ENCODE measurements around the gene ARPC5.
"Not testable (repeated sequence)": the region's sequence is repeated elsewhere in the genome, so short reads cannot be mapped to it uniquely, and the experiment has no call there.

Gene ARPC5

DNA sequence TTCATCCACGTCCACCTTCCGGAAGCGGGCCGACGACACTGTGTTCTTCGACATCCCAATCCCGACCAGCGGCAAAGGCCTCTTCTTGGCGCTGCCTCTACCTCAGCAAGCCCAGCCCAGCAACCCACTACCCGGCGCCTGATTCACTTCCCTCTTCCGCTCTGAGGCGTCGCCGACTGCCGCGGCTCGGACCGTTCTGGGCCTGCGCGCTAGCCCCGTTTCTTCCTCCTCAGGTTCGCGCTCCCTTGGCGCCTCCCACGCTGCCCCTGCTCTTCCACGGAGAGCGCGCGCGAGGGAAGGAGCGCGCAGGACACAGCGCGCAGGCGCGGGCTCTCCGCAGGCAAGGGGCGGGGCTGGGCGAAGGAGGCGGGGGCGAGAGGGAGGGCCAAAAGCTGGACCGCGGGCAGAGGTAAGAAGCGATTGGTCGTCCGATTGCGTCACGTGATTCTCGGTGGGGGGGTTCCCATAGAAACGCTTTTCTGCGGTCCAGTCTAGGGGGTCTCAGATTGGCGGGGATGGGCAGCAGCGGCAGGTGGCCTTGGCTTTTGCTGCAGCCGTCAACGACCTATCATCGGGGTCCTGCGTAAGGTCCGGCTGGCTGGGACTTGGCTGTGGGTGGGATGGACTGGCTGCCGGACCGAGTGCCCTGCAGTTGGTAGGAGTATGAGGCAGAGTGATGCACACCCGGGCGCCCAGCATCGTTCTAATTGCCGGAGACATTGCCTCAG lies at the start of gene ARPC5:
Gene ARPC5, minus strand, starts transcription at position 178 of the 728 bp plus-strand sequence. Its CDS starts 124 bp downstream, at position 54.
- peak; percentile 93 to 96 for DNase-seq

DNA sequence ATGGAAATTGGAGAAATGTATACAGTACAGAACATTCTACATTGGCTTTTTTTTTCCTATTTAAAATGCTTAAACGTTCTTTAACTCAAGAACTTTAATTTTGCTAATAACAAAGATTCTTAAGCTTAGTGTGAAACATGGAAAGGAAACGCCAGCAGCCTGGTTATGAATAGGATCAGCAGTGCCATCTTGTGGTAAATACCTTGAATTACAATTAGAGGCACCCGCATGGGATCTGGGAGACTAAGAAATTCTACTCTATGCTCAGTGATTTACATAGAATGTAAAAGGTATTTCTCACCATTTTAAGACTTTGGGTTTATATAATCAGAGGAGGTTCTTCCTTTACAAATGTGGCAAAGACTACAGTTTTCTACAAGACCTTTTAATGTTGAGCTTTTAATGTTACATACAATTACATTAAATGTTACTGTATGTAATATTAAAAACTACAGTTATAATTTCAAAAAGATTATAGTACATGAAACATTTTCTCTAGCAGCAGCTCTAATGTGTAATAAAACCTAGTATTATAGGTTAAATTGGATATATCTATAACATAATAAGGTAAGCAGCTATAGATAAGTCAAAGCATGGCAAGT lies 49.6 kb upstream of the ARPC5 start:
- peak in 1 of 2 experiments; percentile 23 for DNase-seq

DNA sequence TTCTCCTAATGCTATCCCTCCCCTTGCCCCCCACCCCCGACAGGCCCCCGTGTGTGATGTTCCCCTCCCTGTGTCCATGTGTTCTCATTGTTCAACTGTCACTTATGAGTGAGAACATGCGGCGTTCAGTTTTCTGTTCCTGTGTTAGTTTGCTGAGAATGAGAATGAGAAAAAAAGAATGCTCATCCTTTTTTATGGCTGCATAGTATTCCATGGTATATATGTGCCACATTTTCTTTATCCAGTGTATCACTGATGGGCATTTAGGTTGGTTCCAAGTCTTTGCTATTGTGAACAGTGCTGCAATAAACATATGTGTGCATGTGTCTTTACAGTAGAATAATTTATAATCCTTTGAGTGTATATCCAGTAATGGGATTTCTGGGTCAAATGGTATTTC lies 43.8 kb upstream of the ARPC5 start:
- not testable (repeated sequence) for DNase-seq

DNA sequence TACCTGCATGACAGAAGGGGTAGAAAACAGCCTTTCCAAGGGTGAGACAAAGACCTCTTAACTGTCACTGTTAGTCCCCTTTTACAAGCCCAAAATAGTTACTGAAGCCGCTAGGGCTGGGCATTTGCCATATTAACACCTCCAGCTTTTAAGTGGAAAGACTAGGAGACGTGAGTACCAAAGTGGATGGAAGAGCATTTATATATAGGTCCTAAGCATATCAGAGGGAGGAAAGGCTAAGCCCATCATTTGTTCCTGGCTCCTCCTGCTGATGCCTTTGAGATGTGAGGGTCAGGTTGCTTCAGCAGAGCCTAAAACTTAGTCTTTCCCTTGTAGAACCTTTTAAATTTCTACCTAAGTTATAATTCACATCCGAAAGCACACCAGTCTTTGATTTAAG lies 43.2 kb upstream of the ARPC5 start:
- DNase-seq: no peak

DNA sequence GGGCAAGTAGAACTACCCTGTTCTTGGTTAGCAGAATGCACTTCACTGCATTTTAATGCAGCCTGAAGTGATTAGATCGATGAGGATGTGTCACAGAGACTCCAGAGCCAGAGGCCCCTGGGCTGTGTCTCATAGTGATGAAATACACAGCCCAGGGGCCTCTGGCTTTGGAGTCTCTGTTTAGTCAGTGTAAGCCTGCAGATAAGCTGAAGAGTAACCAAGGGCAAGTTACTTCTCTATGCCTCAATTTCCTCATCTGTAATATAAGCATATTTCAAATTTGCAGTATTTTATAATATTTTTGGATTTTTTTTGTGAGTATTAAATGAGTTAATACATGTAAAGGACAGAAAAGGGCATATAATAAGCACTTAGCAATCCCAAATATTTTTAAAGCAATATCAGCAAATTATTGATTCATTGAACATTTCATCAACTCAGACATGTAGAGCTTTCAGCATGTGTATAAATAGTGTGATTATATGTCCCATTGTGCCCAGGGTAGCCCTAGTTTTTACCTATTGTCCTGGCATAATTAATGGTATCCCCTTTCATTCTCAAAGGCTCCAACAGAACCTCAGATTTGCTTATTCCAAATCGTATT lies 41.1 kb upstream of the ARPC5 start:
- no peak for DNase-seq

DNA sequence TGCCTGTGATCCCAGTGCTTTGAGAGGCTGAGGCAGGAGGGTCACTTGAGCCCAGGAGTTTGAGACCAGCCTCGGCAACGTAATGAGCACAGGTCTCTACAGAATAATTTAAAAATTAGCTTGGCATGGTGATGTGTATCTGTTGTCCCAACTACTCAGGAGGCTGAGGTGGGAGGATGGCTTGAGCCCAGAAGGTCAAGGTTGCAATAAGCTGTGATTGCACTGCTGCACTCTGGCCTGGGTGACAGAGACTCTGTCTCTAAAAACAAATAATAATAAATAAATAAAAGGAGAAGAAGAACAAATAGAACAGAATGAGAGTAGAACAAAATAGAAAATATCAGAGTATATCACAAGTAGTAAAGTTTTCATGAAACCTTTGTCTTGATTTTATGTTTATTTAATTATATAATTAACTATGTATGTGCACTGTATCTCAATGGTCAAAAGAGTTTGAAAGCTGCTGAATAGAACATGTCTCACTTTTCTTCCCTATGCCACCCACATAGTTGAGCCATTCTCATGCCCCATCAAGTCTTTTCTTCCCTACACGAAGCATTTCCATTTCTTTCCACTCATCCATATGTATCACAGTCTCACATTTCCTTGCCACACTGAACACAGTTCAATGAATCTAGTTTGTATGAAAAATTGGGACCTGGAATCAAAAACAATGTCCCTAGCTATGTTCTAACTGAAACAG lies 40.5 kb upstream of the ARPC5 start:
- DNase-seq: no peak

DNA sequence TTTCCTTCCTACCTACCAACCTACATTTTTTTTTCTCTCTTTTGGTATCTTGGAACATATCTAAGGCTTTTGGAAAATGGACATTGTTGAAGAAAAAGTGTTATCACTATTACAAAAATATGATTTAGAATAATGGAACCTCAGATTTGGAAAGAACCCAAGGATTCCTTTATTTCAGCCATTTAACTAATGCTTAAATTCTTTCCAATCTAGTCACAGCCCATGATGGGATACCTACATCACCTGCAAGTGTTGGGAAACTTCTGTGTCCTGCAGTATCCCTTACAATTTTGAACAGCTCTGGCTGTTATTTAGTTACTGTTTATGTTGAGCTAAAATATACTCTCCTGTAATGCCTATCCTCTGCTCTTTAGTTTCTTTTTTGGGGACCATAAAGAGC lies 39.8 kb upstream of the ARPC5 start:
- no peak for DNase-seq

DNA sequence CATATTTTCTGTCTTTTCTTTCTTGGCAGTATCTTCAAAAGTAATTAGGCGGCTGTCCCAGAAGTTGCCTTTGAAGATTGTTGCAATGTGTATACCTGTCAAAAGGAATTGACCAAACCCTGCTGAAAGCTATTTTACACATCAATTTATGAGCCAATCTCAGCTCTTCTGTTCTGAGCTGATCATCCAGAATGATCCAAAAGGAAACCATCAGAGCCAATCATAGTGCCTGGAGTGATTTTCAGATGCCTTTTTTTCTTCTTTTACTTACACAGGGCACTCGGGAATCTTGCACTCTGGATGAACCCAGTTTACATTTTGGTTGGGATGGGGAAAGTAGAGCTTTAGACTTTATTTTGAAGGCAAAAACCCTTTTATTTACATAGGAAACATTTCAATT lies 39.3 kb upstream of the ARPC5 start:
- no peak for DNase-seq

DNA sequence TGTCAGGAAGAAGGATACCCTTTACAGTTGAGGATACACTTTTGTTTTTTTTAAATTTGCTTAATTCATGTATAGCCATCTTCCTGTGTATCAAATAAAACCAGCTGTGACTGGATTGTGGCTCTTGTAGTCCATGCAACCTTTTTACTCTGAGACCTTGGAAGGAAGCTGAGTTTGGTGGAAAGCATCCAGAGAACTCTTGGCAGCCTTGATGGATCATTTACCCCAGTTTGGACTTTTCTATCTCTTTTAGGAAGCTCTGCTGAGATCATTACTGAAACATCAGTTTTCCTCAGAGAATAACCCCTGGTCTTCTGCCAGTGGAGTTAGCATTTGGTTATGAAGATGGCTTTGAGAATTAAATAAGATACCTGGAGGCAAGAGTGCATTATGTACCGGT lies 38.8 kb upstream of the ARPC5 start:
- DNase-seq: no peak

DNA sequence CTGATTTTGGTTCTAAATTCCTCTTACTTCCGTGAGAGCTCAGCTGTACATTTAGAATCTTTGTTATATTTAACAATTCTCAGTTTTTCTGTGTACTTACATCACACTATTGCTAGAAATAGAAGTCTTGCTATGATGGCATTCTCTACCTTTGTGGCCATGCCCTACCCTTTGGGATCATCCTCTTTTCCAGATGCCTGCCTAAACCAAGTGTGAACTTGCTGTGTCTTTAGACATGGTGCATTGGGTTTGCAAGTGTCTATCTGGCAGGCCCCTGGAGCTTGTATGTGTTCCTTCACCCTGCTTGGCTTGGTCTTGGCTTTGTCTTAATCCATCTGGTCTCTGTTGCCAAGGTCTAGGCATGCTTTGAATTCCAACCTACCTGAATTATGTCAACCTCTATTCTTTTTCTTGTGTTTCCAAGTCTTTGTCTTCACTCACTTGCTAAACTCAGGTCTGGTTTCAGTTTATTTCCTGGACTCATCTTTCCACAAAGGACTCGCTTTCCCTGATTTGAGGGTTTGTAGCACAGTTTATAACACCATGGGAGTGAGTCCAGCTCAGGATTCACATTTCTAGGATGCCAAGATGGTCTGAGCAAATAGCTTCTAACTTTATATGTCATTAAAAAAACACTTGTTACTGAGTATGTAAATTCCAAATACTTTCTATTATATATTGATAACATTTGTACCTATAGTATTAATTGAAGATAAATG lies 38.2 kb upstream of the ARPC5 start:
- DNase-seq: no peak

DNA sequence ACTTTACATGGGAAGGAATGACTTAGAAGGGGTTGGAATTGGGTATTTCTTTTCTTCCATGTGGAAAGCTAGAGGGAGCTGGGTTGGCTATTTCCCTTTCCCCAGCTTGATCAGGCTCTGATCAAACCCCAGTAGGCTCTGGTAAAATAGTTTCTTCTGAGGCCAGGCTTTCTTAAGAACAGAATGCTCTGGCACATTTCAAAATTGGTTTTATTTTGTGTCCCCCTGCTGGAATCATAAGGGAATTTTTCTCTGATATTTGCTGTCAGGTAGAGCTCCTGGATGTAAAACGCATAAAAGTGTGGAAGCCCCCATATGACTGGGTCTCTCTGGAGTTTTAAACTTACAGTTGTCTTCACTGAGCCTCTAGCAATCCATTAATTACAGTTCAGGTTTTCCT lies 34.6 kb upstream of the ARPC5 start:
- no peak for DNase-seq

DNA sequence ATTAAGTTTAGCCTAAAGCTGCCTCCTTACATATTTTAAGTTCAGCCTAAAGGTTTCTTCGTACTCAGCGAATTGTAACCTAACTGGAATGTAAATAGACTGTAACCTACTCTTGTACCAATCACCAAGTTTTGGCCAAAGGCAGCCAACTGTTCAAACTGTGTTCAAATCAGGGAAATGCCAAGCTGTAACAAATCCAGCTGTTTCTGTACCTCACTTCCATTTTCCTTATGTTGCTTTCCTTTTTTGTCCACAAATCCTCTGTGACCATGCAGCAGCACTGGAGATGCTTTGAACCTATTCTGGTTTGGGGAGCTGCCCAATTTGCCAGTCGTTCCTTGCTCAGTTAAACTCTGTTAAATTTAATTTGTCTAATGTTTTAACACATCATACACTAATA lies 20.8 kb upstream of the ARPC5 start:
- no peak for DNase-seq

DNA sequence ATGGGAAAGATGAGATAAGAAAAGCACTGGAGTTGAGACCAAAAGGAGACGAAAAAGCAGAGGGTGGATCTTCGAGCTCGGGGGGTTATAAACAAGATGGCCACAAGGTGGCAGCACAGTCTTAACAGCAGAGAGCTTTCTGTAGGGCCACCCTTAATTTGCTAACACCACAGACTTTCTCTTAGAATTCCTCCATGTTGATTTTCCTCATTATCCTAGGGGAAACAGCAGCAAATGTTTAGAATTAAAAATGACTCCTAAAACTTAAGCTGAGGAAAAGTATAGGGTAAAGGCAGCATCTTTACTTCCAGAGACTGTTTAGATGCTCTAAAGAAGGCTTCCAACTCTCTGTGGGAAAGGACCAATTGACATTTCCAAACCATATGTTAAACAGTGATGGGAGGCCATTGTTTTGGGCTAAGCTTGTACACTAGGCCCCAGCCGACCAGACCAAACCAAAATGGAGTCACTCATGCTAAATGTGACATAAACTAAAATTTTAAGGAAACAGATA lies 20.0 kb upstream of the ARPC5 start:
- DNase-seq: peak; percentile 33 to 59

DNA sequence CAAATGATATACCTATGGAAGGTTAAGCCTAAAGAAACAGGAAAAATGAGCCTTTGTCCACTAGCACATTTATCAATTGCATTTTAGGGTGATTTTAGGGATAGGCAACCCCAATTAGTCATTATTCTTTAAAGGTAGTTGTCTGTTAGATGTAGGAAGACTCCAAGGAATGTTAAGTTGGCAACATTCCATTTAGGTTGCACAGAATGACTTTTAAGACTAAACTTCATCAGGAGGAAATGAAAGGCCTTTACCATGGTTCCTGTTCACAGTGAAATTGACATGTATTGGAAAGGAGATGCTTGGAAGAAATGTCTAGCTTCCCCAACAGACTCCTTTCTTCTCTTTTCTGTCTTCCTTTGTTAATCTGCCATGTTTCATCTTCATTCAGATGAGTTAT lies 19.1 kb upstream of the ARPC5 start:
- no peak for DNase-seq

DNA sequence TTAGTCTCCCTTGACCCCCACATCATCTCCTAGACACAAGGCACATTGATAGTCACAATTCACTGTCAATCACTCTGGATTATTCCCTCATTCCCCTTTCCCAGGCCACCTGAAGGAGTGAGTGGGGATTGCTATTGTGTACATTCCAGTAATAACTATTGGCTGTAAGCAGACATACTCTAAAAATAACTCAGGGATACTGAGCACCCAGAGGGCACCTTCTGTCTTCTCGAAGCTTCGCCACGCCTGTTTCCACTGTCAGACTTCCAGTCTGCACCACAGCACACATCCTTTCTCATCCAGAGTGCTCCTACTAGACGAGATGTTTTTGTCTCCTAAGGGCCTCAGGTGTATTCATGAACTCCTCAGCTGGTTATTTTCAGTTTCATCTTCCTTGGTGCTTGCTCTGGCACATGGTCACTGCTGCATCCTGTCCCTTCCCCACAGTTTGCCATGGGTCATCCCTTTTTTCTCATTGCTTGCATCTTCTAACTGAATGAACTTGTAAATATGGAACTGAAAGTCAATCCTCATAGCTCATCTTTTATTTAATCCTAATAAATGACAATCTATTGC lies 18.4 kb upstream of the ARPC5 start:
- DNase-seq: no peak

DNA sequence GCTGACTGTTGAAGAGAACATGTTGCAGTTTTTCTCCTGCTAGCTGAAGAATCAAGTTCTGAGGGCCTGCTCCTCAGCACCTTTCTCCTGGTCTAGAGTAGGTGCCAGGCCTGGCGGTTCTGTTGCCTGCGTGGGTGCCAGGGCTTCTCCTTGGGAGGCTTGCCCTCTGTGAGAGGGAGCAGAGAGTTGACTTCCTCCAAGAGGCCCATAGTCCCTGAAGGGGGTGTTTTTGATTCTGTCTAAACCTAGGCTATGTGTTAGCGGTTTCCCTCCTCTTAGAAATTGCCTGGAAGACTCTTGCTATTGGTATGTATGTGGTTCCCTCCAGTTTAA lies 17.8 kb upstream of the ARPC5 start:
- DNase-seq: no peak

DNA sequence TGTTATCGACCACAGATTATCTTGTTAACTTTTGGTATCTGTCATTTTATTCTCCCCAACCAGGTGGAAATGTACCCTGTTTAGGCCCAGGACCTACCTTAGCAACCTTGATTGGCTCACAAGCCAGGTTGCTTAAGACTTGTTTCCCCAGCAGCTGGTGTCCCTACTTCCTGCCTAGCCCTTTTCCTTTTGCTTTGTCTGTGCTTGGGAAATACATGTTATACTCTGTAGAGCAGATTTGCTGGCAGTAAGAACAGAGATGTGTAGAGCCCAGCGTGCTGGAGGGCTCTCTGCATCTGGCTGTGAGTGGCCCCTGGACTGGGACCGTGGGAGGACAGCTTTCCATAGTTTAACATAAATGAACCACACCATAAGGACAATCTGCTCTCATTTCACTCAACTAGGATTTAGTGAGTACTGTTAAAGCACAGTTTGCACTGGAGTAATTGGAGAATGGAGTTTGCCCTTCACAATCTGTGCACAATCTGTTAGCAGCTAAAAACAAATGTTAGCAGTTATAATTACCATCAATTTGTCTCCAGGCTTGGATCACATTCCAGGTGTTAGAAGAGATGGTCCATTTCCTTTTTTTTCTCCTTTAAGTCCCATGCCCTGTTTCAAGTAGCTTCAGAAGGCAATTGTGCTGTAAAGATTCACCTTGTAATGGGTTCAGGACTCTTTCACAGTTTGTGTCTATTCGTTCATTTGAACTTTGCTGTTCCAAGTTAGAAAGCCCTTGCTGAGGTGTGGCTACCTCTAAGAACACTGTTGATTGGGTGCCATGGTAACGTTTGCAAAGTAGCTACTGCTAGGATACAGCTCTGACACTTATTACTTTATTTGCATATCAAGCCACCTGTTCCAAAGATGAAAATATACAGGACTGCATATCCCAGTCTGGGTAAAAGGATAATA lies 17.2 kb upstream of the ARPC5 start, which contains the start of gene APOBEC4:
Gene APOBEC4, minus strand, starts transcription at position 770 of the 915 bp plus-strand sequence. CDS start 4,535 bp downstream, outside the sequence.
- no peak for DNase-seq

DNA sequence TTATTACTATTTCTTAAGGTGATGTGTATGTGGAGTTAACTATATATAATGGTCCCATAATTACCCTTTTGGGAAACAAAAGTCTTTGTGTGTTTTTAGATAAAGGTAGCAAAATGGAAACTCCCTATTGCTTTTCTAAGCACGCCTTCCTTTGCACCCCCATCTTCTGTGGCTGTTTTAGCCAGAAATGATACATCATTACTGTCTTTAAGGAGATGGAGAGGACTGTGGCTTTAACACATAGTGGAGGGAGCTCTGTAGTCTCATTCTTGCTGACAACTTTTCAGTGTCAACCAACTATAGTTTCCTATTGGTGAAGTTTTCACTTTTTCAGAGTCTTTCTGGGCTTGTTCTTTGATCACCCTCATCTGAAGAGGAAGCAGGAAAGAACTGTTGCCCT lies 16.5 kb upstream of the ARPC5 start:
- no peak for DNase-seq

DNA sequence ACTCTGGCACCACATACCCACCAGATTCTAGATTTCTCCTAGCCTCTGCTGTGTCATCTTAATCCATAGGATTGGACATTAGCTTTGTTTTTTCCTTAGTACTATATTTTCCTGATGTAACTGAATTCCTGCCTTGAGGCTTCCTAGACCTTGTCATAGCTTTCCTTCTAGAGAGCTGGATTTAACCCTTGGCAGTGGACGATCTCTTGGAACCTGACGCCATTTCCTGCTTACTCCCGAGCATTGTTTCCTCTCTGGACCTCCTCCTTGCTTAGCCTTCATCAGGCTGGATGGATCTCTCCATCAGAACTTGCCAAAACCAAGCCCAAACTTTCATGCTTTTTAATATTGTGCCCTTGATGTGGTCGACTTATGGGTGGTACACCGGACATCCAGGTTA lies 16.0 kb upstream of the ARPC5 start:
- no peak for DNase-seq

DNA sequence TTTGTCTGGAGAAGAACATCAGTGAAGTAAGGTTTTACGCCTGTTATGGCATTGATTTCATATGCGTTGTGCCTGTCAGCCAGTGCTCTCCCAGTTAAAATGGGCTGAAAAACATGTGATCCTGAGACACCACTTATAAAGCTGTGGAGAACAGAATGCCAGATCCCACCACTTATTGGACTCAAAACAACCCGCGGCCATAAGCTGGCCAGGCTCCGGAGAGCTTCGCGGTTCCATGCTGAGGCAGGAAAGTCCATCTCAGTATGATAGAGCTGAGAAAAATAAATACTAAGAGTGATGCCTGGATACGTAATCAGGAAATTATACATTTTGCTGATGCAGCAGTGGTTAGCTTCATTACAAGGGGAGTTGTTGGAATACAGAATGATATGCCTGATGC lies 12.5 kb upstream of the ARPC5 start:
- DNase-seq: no peak

DNA sequence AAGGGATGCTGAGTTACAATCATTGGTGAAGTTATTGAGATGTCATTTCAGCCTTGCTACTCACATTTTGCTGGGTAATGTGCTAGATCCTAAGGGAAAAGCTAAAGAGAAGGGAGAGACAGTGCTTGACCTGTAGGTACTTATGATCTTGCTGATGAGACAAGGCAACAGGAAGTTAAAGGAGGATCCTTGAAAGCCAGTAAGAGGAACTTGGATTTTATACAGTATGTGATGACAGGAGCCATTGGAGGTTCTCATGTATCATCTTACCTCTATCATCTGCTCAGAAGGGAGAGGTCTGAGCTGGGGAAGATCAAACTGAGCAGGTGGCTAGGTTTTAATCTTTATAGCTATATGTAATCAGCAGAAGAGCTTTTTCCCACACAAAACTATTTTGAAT lies 11.2 kb upstream of the ARPC5 start:
- no peak for DNase-seq

Measured in NCI-H1930 (cell line).